ENCODE data around the gene NCKAP1. TPM values are rescaled to one million over a fixed set of nuclear protein-coding genes. Genes with fewer than 3 reads are reported as not detected.
"Not testable (repeated sequence)": the region's sequence is repeated elsewhere in the genome, so short reads cannot be mapped to it uniquely, and the experiment has no call there.

NCKAP1 gene
- total and polyA plus RNA-seq, 2 of the 4 experiments (the other 2 are of a cell fraction), result 91.1 to 160 TPM

DNA sequence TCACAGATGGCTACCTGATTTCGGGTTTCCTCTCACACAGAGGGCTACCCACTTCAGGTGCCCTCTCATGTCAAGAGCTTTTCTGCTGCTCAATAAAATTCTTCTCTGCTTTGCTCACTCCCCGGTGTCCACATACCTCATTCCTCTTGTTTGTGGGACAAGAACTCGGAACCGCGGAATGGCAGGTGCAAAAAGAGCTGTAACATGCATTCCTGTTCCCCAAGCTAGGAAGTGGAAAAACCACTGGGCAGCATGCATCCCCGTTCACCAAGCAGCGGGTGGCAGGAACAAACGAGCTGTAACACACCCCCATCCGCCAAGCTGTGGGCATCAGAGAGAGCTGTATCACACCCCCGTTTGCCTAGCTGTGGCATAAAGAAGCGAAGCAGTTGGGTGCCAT, 144.6 kb downstream of the NCKAP1 start:
- no peak overlapping the region for H2AK5ac ChIP-seq (ENCODE audit: low read depth, low read length)
- H3K14ac ChIP-seq (replicated peaks; ENCODE audit: low read depth, low read length), result no peak overlapping the region
- peaks cover 2% of the 10 kb centered on the region; the same call in 1 of the 2 replicates for H3K4me1 ChIP-seq (ENCODE audit: control insufficient read depth, insufficient read depth, low read length)
- H3K23ac ChIP-seq (ENCODE audit: low read depth, low read length), result no peak overlapping the region
- ChIA-PET CTCF (no interaction called here), POLR2A (ENCODE audit: unreplicated experiment) (no interaction called here)
- TF ChIP-seq, protein P1, sequence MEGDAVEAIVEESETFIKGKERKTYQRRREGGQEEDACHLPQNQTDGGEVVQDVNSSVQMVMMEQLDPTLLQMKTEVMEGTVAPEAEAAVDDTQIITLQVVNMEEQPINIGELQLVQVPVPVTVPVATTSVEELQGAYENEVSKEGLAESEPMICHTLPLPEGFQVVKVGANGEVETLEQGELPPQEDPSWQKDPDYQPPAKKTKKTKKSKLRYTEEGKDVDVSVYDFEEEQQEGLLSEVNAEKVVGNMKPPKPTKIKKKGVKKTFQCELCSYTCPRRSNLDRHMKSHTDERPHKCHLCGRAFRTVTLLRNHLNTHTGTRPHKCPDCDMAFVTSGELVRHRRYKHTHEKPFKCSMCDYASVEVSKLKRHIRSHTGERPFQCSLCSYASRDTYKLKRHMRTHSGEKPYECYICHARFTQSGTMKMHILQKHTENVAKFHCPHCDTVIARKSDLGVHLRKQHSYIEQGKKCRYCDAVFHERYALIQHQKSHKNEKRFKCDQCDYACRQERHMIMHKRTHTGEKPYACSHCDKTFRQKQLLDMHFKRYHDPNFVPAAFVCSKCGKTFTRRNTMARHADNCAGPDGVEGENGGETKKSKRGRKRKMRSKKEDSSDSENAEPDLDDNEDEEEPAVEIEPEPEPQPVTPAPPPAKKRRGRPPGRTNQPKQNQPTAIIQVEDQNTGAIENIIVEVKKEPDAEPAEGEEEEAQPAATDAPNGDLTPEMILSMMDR (conservative IDR thresholded peaks at IDR 0.05; ENCODE audit: low read depth, low read length), result no peak
- TF ChIP-seq BHLHE40 (IDR thresholded peaks at IDR 0.05; ENCODE audit: low read depth, low read length) (no peak), NFE2L2 (IDR thresholded peaks at IDR 0.05; ENCODE audit: low read depth, low read length) (no peak)
- intact Hi-C loops (cut with micrococcal nuclease) (no loop called here), in situ Hi-C loops (cut with MboI; ENCODE audit: low sequenced_read_pairs) (no loop called here), dilution Hi-C loops (cut with HindIII; ENCODE audit: low sequenced_read_pairs, unreplicated experiment) (no loop called here)
- H2BK5ac ChIP-seq (ENCODE audit: low read depth, low read length, poor library complexity, severe bottlenecking), result no peak overlapping the region
- H2AK9ac ChIP-seq (replicated peaks; ENCODE audit: low read depth, low read length, poor library complexity), result no peak overlapping the region
- H2AFZ ChIP-seq (replicated peaks; ENCODE audit: low read length, poor library complexity), result no peak overlapping the region
- no peaks in the 10 kb centered on the region for H3K27me3 ChIP-seq (ENCODE audit: control insufficient read depth, insufficient read depth, low read length)
- H3K9ac ChIP-seq (ENCODE audit: low read depth, low read length), result no peak overlapping the region
- H2BK20ac ChIP-seq (ENCODE audit: low read depth, low read length), result no peak overlapping the region
- H4K8ac ChIP-seq (ENCODE audit: low read depth in 2 of 2, low read length in 2 of 2), result no peak overlapping the region
- no peaks in the 10 kb centered on the region for H3K9me1 ChIP-seq (ENCODE audit: insufficient read depth, low read length)
- WGBS, 2 experiments (ENCODE audit: extremely low coverage in 2 of 2, insufficient read length in 1 of 2), result 93% methylated on average over 5 of the region's 11 CpGs; no CpG with 5 or more reads in 1 of the 2 experiments
- no peak overlapping the region for H4K91ac ChIP-seq (ENCODE audit: insufficient read depth, low read depth, low read length)
- H2BK15ac ChIP-seq (ENCODE audit: low read depth, low read length), result no peak overlapping the region
- no peaks in the 10 kb centered on the region for H3K9me3 ChIP-seq (ENCODE audit: control insufficient read depth, insufficient read depth, low read length)
- H3K56ac ChIP-seq (ENCODE audit: extremely low read depth, insufficient read depth, low read length), result no peak overlapping the region
- no peak overlapping the region for H3K4me2 ChIP-seq (ENCODE audit: low read depth, low read length)
- H3K4me3 ChIP-seq (ENCODE audit: insufficient read depth, low read depth, low read length), result no peak overlapping the region
- H3K79me1 ChIP-seq (ENCODE audit: low read depth in 1 of 2, low read length in 2 of 2), result no peaks in the 10 kb centered on the region
- H3K27ac ChIP-seq (ENCODE audit: insufficient read depth, low read length), result no peak overlapping the region
- H2BK120ac ChIP-seq (ENCODE audit: low read depth, low read length), result no peak overlapping the region
- ATAC-seq (ENCODE audit: low read depth) (no peak), DNase-seq (no peak)
- H3K36me3 ChIP-seq (ENCODE audit: control insufficient read depth, insufficient read depth, low read length), result no peaks in the 10 kb centered on the region
- H4K20me1 ChIP-seq (ENCODE audit: insufficient read depth, low read length), result no peaks in the 10 kb centered on the region
- no peak overlapping the region for H3K18ac ChIP-seq (ENCODE audit: low read depth, low read length)
- H4K5ac ChIP-seq (ENCODE audit: low read depth, low read length), result no peak overlapping the region
- no peak overlapping the region for H3K4ac ChIP-seq (ENCODE audit: low read depth, low read length)
- no TSS peak for BruUV-seq (replicated peaks)

DNA sequence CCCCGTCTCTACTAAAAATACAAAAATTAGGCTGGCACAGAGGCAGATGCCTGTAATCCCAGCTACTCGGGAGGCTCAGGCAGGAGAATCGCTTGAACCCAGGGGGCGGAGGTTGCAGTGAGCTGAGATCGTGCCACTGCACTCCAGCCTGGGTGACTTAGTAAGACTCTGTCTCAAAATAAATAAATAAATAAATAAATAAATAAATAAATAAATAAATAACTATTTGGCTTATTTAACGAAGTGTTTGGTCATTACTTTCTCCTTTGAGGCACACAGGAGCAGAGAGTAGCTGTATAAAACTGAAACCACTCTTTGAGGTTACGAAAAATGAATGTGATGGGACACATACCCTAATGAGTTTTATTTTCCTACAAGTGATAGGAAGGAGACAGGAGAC, 145.2 kb downstream of the NCKAP1 start:
- CTCF ChIA-PET; intact Hi-C loops (cut with micrococcal nuclease); H2AFZ ChIP-seq (replicated peaks; ENCODE audit: low read length, poor library complexity); H2AK9ac ChIP-seq (replicated peaks; ENCODE audit: low read depth, low read length, poor library complexity); H3K14ac ChIP-seq (replicated peaks; ENCODE audit: low read depth, low read length); H2BK15ac ChIP-seq (ENCODE audit: low read depth, low read length); DNase-seq; H2BK20ac ChIP-seq (ENCODE audit: low read depth, low read length); in situ Hi-C loops (cut with MboI; ENCODE audit: low sequenced_read_pairs); POLR2A ChIA-PET (ENCODE audit: unreplicated experiment); H4K5ac ChIP-seq (ENCODE audit: low read depth, low read length); ATAC-seq (ENCODE audit: low read depth); H2BK120ac ChIP-seq (ENCODE audit: low read depth, low read length); H3K4me1 ChIP-seq (ENCODE audit: control insufficient read depth, insufficient read depth, low read length); H3K9ac ChIP-seq (ENCODE audit: low read depth, low read length); H3K9me1 ChIP-seq (ENCODE audit: insufficient read depth, low read length); H4K20me1 ChIP-seq (ENCODE audit: insufficient read depth, low read length); H3K79me1 ChIP-seq (ENCODE audit: low read depth in 1 of 2, low read length in 2 of 2); H3K27ac ChIP-seq (ENCODE audit: insufficient read depth, low read length); H4K8ac ChIP-seq (ENCODE audit: low read depth in 2 of 2, low read length in 2 of 2); H3K27me3 ChIP-seq (ENCODE audit: control insufficient read depth, insufficient read depth, low read length); BruUV-seq (replicated peaks); H3K4ac ChIP-seq (ENCODE audit: low read depth, low read length); H3K4me2 ChIP-seq (ENCODE audit: low read depth, low read length); dilution Hi-C loops (cut with HindIII; ENCODE audit: low sequenced_read_pairs, unreplicated experiment); H3K18ac ChIP-seq (ENCODE audit: low read depth, low read length); H3K36me3 ChIP-seq (ENCODE audit: control insufficient read depth, insufficient read depth, low read length); H3K23ac ChIP-seq (ENCODE audit: low read depth, low read length); H2AK5ac ChIP-seq (ENCODE audit: low read depth, low read length); H4K91ac ChIP-seq (ENCODE audit: insufficient read depth, low read depth, low read length); H3K9me3 ChIP-seq (ENCODE audit: control insufficient read depth, insufficient read depth, low read length); H3K56ac ChIP-seq (ENCODE audit: extremely low read depth, insufficient read depth, low read length); H3K4me3 ChIP-seq (ENCODE audit: insufficient read depth, low read depth, low read length); H2BK5ac ChIP-seq (ENCODE audit: low read depth, low read length, poor library complexity, severe bottlenecking): not testable (repeated sequence)
- no CpG with 5 or more reads among the region's 7 CpGs for WGBS, 2 experiments (ENCODE audit: extremely low coverage in 2 of 2, insufficient read length in 1 of 2)
